ENCODE data around the gene EPS8L1.

DNA sequence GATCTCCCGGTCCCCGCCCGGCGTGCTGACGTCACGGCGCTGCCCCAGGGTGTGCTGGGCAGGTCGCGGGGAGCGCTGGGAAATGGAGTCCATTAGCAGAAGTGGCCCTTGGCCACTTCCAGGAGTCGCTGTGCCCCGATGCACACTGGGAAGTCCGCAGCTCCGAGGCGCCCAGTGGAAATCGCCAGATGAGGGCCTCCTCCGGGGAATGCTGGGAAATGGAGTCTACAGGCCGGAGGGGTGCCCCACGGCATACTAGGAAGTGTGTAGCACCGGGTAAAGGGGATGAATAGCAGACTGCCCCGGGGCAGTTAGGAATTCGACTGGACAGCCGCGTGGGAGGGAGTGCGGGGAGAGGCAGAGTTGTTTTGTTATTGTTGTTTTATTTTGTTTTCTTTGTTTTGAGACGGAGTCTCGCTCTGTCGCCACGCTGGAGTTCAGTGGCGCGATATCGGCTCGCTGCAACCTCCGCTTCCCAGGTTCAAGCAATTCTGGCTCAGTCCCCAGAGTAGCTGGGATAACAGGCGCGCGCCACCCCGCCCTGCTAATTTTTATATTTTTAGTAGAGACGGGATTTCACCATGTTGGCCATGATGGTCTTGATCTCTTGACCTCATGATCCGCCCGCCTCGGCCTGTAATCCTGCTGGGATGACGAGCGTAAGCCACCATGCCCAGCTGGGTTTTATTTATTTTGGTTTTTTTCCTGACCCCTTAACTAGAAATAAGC is 42.2 kb downstream of the EPS8L1 start:
- peak in 2 of 7 experiments; percentile 9 to 33 for TF ChIP-seq CTCF (IDR thresholded peaks at IDR 0.05)
- TF ChIP-seq POLR2A (IDR thresholded peaks at IDR 0.05): peak in 2 of 3 donors; percentile 58 to 62

All from body of pancreas (tissue), 4 donors.